ENCODE data around the gene PCDHA5. TPM values are rescaled to one million over a fixed set of nuclear protein-coding genes. Genes with fewer than 3 reads are reported as not detected.
A peak's percentile ranks its signal among the peaks of the same experiment; 100 is the strongest.
"Not testable (repeated sequence)": the region's sequence is repeated elsewhere in the genome, so short reads cannot be mapped to it uniquely, and the experiment has no call there.

The PCDHA5 gene
- polyA plus RNA-seq, 4 donors = 0.04 to 0.15 (median 0.06) TPM; not detected in 1

DNA sequence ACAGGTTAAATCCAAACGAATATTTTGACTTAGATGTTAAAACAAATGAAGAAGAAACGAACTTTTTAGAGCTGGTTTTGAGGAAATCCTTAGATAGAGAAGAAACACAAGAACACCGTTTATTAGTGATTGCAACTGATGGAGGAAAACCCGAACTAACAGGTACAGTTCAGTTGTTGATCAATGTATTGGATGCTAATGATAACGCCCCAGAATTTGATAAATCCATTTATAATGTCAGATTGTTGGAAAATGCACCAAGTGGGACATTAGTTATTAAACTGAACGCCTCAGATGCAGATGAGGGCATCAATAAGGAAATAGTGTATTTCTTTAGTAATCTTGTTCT is 842 bp downstream of the PCDHA5 start:
- no peak for DNase-seq (ENCODE audit: low read depth in 4 of 4, low spot score in 3 of 4)

DNA sequence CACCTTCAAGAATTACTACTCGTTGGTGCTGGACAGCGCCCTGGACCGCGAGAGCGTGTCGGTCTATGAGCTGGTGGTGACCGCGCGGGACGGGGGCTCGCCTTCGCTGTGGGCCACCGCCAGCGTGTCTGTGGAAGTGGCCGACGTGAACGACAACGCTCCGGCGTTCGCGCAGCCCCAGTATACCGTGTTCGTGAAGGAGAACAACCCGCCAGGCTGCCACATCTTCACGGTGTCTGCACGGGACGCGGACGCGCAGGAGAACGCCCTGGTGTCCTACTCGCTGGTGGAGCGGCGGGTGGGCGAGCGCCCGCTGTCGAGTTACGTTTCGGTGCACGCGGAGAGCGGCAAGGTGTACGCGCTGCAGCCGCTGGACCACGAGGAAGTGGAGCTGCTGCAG is 1.6 kb downstream of the PCDHA5 start:
- not testable (repeated sequence) for DNase-seq (ENCODE audit: low read depth in 4 of 4, low spot score in 3 of 4)

DNA sequence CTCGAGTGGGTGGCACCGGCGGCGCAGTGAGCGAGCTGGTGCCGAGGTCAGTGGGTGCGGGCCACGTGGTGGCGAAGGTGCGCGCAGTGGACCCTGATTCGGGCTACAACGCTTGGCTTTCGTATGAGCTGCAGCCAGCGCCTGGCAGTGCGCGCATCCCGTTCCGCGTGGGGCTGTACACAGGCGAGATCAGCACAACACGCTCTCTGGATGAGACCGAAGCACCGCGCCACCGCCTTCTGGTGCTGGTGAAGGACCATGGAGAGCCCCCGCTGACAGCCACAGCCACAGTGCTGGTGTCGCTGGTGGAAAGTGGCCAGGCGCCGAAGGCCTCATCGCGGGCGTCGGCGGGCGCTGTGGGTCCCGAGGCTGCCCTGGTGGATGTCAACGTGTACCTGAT is 2.1 kb downstream of the PCDHA5 start:
- no peak for DNase-seq (ENCODE audit: low read depth in 4 of 4, low spot score in 3 of 4)

DNA sequence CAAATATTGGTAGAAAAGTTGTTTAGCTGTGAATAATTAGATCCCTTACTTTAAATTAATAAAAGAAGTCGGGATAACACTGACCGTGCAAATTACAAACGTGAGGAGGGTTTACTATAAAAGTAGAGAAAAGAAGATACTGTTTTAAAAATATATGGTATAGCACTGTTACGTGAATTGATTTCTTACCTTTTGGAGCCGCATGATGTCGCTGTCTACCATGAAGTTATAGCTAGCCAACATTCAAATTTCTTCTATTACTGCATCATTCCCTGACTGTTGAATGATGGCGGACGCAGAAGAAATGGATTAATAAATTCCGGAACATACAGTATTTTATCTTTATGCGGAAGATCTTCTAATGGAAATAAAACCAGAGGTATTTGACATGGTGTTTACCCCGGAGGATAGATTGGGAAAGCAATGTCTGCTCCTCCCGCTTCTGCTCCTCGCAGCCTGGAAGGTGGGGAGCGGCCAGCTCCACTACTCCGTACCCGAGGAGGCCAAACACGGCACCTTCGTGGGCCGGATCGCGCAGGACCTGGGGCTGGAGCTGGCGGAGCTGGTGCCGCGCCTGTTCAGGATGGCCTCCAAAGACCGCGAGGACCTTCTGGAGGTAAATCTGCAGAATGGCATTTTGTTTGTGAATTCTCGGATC is 6.4 kb downstream of the PCDHA5 start, which contains the start of gene PCDHA6:
Gene PCDHA6, plus strand, starts transcription at position 257 of the 658 bp plus-strand sequence. Its CDS starts 132 bp downstream, at position 389.
- DNase-seq (ENCODE audit: low read depth in 4 of 4, low spot score in 3 of 4) = no peak

DNA sequence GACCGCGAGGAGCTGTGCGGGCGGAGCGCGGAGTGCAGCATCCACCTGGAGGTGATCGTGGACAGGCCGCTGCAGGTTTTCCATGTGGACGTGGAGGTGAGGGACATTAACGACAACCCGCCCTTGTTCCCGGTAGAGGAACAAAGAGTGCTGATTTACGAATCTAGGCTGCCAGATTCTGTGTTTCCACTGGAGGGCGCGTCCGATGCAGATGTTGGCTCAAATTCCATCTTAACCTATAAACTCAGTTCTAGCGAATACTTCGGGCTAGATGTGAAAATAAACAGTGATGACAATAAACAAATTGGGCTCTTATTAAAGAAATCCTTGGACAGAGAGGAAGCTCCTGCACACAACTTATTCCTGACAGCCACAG is 6.9 kb downstream of the PCDHA5 start:
- DNase-seq (ENCODE audit: low read depth in 4 of 4, low spot score in 3 of 4) = no peak

DNA sequence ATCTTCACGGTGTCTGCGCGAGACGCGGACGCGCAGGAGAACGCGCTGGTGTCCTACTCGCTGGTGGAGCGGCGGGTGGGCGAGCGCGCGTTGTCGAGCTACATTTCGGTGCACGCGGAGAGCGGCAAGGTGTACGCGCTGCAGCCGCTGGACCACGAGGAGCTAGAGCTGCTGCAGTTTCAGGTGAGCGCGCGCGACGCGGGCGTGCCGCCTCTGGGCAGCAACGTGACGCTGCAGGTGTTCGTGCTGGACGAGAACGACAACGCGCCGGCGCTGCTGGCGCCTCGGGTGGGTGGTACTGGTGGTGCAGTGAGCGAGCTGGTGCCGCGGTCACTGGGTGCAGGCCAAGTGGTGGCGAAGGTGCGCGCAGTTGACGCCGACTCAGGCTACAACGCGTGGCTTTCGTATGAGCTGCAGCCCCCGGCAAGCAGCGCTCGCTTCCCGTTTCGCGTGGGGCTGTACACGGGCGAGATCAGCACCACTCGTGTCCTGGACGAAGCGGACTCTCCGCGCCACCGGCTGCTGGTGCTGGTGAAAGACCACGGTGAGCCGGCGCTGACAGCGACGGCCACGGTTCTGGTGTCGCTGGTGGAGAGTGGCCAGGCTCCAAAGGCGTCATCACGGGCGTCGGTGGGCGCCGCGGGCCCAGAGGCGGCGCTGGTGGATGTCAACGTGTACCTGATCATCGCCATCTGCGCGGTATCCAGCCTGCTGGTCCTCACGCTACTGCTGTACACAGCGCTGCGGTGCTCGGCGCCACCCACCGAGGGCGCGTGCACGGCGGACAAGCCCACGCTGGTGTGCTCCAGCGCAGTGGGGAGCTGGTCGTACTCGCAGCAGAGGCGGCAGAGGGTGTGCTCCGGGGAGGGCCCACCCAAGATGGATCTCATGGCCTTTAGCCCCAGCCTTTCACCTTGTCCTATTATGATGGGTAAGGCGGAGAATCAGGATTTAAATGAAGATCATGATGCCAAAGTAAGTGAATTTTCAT is 8.4 kb downstream of the PCDHA5 start:
- DNase-seq (ENCODE audit: low read depth in 4 of 4, low spot score in 3 of 4) = not testable (repeated sequence)

DNA sequence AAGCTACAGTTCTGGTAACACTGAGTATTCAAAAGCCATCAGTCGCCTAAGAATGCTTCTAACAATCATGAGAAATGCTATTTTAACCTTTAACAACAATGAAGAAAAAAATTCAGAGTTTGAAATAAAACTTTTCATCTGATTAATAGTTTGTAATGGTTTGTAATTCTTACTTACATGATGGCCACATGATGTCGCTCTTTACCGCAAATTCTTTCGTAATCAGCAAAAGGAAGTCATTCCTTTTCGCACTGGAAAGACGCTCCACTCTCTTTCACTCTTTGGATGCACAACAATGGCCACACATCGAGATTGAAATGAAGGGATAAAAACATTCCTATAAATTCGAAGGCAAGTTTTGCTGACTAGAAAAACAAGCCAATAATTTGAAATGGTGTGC is 12.6 kb downstream of the PCDHA5 start, which contains the start of gene PCDHA7:
Gene PCDHA7, plus strand, starts transcription at position 277 of the 400 bp plus-strand sequence. Its CDS starts 115 bp downstream, at position 392.
- DNase-seq (ENCODE audit: low read depth in 4 of 4, low spot score in 3 of 4) = no peak

DNA sequence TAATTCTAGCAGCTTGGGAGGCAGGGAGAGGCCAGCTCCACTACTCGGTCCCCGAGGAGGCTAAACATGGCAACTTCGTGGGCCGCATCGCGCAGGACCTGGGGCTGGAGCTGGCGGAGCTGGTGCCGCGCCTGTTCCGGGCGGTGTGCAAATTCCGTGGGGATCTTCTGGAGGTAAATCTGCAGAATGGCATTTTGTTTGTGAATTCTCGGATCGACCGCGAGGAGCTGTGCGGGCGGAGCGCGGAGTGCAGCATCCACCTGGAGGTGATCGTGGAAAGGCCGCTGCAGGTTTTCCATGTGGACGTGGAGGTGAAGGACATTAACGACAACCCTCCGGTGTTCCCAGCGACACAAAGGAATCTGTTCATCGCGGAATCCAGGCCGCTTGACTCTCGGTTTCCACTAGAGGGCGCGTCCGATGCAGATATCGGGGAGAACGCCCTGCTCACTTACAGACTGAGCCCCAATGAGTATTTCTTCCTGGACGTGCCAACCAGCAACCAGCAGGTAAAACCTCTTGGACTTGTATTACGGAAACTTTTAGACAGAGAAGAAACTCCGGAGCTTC is 13.1 kb downstream of the PCDHA5 start:
- not testable (repeated sequence) for DNase-seq (ENCODE audit: low read depth in 4 of 4, low spot score in 3 of 4)

DNA sequence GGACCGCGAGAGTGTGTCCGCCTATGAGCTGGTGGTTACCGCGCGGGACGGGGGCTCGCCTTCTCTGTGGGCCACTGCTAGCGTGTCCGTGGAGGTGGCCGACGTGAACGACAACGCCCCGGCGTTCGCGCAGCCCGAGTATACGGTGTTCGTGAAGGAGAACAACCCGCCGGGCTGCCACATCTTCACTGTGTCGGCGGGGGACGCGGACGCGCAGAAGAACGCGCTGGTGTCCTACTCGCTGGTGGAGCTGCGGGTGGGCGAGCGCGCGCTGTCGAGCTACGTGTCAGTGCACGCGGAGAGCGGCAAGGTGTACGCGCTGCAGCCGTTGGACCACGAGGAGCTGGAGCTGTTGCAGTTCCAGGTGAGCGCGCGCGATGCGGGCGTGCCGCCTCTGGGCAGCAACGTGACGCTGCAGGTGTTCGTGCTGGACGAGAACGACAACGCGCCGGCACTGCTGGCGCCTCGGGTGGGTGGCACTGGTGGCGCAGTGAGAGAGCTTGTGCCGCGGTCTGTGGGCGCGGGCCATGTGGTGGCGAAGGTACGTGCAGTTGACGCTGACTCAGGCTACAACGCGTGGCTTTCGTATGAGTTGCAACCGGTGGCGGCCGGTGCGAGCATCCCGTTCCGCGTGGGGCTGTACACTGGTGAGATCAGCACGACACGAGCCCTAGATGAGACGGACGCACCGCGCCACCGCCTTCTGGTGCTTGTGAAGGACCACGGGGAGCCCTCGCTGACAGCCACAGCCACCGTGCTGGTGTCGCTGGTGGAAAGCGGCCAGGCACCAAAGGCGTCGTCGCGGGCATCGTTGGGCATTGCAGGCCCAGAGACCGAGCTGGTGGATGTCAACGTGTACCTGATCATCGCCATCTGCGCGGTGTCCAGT is 14.5 kb downstream of the PCDHA5 start:
- no peak for DNase-seq (ENCODE audit: low read depth in 4 of 4, low spot score in 3 of 4)

DNA sequence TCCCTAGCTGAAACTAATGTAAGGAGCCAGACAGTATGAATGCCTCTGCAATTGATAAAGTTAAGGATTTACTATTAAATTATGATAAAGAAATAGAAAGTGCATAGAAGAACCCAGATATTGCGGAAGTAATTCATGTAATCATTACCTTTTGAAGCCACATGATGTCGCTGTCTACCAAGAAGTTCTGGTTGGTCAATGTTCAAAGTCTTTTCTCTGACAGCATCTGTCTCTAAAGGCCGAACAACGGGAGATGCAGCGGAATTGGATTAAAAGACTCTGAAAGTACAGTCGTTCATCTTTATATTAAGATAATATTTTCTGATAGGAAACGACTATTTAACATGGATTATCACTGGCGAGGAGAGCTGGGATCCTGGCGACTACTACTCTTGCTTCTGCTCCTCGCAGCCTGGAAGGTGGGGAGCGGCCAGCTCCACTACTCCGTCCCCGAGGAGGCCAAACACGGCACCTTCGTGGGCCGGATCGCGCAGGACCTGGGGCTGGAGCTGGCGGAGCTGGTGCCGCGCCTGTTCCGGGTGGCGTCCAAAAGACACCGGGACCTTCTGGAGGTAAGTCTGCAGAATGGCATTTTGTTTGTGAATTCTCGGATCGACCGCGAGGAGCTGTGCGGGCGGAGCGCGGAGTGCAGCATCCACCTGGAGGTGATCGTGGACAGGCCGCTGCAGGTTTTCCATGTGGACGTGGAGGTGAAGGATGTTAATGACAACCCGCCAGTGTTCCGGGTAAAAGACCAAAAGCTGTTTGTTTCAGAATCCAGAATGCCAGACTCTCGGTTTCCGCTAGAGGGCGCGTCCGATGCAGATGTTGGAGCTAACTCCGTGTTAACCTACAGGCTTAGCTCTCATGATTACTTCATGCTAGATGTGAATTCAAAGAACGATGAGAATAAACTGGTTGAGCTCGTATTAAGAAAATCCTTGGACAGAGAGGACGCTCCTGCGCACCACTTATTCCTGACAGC is 19.9 kb downstream of the PCDHA5 start, which contains the start of gene PCDHA8:
Gene PCDHA8, plus strand, starts transcription at position 210 of the 985 bp plus-strand sequence. Its CDS starts 135 bp downstream, at position 345.
- peak in 1 of 4 donors; percentile 3 for DNase-seq (ENCODE audit: low read depth in 4 of 4, low spot score in 3 of 4)

DNA sequence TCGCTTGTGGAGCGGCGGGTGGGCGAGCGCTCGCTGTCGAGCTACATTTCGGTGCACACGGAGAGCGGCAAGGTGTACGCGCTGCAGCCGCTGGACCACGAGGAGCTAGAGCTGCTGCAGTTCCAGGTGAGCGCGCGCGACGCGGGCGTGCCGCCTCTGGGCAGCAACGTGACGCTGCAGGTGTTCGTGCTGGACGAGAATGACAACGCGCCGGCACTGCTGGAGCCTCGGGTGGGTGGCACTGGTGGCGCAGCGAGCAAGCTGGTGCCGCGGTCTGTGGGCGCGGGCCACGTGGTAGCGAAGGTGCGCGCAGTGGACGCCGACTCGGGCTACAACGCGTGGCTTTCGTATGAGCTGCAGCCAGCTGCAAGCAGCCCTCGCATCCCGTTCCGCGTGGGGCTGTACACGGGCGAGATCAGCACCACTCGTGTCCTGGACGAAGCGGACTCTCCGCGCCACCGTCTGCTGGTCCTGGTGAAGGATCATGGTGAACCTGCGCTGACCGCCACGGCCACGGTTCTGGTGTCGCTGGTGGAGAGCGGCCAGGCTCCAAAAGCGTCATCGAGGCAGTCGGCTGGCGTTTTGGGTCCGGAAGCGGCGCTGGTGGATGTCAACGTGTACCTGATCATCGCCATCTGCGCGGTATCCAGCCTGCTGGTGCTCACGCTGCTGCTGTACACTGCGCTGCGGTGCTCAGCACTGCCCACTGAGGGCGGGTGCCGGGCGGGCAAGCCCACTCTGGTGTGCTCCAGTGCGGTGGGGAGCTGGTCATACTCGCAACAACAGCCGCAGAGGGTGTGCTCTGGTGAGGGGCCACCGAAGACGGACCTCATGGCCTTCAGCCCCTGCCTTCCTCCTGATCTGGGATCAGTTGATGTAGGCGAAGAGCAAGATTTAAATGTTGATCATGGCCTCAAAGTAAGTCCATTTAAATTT is 21.7 kb downstream of the PCDHA5 start:
- DNase-seq (ENCODE audit: low read depth in 4 of 4, low spot score in 3 of 4) = no peak

DNA sequence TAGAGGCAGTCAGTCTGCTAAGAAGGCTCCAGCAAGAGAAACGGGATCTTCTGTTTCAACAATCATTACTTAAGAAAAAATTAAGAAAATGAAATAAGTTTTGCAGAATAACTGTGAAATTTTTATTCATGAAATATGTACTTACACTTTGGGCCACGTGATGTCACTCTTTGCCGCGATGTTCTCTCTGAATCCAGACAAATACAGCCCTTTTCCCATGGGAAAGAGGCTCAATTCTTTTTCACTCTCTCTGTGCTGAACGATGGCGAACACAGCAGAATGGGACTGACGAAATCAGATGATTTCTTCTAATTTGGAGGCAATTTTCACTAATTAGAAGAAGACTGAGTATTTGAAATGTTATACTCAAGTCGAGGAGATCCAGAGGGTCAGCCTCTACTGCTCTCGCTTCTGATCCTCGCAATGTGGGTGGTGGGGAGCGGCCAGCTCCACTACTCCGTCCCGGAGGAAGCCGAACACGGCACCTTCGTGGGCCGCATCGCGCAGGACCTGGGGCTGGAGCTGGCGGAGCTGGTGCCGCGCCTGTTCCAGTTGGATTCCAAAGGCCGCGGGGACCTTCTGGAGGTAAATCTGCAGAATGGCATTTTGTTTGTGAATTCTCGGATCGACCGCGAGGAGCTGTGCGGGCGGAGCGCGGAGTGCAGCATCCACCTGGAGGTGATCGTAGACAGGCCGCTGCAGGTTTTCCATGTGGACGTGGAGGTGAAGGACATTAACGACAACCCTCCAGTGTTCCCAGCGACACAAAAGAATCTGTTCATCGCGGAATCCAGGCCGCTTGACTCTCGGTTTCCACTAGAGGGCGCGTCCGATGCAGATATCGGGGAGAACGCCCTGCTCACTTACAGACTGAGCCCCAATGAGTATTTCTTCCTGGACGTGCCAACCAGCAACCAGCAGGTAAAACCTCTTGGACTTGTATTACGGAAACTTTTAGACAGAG is 27.0 kb downstream of the PCDHA5 start, which contains the start of gene PCDHA9:
Gene PCDHA9, plus strand, starts transcription at position 244 of the 964 bp plus-strand sequence. Its CDS starts 114 bp downstream, at position 358.
- not testable (repeated sequence) for DNase-seq (ENCODE audit: low read depth in 4 of 4, low spot score in 3 of 4)

DNA sequence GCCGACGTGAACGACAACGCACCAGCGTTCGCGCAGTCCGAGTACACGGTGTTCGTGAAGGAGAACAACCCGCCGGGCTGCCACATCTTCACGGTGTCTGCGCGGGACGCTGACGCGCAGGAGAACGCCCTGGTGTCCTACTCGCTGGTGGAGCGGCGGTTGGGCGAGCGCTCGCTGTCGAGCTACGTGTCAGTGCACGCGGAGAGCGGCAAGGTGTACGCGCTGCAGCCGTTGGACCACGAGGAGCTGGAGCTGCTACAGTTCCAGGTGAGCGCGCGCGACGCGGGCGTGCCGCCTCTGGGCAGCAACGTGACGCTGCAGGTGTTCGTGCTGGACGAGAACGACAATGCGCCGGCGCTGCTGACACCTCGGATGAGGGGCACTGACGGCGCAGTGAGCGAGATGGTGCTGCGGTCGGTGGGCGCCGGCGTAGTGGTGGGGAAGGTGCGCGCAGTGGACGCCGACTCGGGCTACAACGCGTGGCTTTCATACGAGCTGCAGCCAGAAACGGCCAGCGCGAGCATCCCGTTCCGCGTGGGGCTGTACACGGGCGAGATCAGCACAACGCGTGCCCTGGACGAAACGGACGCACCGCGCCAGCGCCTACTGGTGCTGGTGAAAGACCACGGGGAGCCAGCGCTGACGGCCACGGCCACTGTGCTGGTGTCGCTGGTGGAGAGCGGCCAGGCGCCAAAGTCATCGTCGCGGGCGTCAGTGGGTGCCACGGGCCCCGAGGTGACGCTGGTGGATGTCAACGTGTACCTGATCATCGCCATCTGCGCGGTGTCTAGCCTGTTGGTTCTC is 28.6 kb downstream of the PCDHA5 start:
- not testable (repeated sequence) for DNase-seq (ENCODE audit: low read depth in 4 of 4, low spot score in 3 of 4)

DNA sequence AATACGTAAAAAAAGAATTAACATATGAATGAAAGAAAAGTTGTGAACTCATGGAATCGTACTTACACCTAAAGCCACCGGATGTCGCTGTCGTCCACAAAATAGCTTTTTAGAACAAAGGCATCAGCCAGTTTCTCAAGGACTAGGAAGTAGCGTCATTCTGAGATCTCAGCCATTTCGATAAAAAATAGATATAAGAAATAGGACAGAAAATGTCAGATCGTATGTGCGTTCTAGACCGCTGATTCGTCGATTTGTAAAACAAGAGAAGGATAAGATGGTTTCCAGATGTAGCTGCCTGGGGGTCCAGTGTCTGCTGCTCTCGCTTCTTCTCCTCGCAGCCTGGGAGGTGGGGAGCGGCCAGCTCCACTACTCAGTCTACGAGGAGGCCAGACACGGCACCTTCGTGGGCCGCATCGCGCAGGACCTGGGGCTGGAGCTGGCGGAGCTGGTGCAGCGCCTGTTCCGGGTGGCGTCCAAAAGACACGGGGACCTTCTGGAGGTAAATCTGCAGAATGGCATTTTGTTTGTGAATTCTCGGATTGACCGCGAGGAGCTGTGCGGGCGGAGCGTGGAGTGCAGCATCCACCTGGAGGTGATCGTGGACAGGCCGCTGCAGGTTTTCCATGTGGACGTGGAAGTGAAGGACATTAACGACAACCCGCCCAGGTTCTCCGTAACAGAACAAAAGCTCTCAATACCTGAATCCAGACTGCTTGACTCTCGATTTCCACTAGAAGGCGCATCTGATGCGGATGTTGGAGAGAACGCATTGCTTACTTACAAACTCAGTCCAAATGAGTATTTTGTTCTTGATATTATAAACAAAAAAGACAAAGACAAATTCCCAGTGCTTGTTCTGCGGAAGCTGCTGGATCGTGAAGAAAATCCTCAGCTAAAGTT is 34.6 kb downstream of the PCDHA5 start, which contains the start of gene PCDHA10:
Gene PCDHA10, plus strand, starts transcription at position 126 of the 903 bp plus-strand sequence. Its CDS starts 152 bp downstream, at position 278.
- DNase-seq (ENCODE audit: low read depth in 4 of 4, low spot score in 3 of 4) = peak in 1 of 4 donors; percentile 2

All from right renal pelvis (tissue), 4 donors.